HG03354 (cell line): Measurements from ENCODE around the gene NIP7.

Source experiments
- ATAC-seq: cut with Tn5 transposase; IDR thresholded peaks from one replicate; pipeline ENCODE4 v1.9.1; 2021; ENCODE audit warnings: mild to moderate bottlenecking; ENCODE audit not compliant: unreplicated experiment, poor library complexity, severe bottlenecking

Gene NIP7

GRCh38 chr16:69378760-69379159, 39.2 kb downstream of the NIP7 start:
- no peak for ATAC-seq

GRCh38 chr16:69381231-69381630, 41.7 kb downstream of the NIP7 start:
- no peak for ATAC-seq

- no peak for ATAC-seq
Observed at GRCh38 chr16:69382421-69382820, 42.8 kb downstream of the NIP7 start.

- ATAC-seq, result no peak
Observed at GRCh38 chr16:69384974-69385373, 45.4 kb downstream of the NIP7 start.

- ATAC-seq, result no peak
Observed at GRCh38 chr16:69386596-69386995, 47.0 kb downstream of the NIP7 start.
